Activated naive CD4-positive, alpha-beta T cell treated with anti-CD3 and anti-CD28 coated beads for 36 hours (primary cell): ENCODE measurements around the gene MIF. TPM values are rescaled to one million over a fixed set of nuclear protein-coding genes. Genes with fewer than 3 reads are reported as not detected.
"Not testable (repeated sequence)": the region's sequence is repeated elsewhere in the genome, so short reads cannot be mapped to it uniquely, and the experiment has no call there.

ENCODE experiments used
- CTCF ChIA-PET: fragments of 350-600 bp; sonication (Branson Sonifier 250); formaldehyde crosslinking; loops from one replicate; lab custom pipeline; 2021; ENCODE audit warnings: antibody characterized with exemption; lab: Charles Lee
- DNase-seq: peaks from one replicate; pipeline ENCODE4 v3.0.0-alpha.2; 2020
- H3K27ac Mint-ChIP-seq: one replicate; pipeline ENCODE4 v1.8.0; 2021; ENCODE audit warnings: mild to moderate bottlenecking, mixed read lengths
- H3K27me3 Mint-ChIP-seq: one replicate; pipeline ENCODE4 v1.8.0; 2021; ENCODE audit warnings: low read depth, mixed read lengths
- H3K36me3 Mint-ChIP-seq: one replicate; pipeline ENCODE4 v1.8.0; 2021; ENCODE audit warnings: low read depth, mixed read lengths
- H3K4me1 Mint-ChIP-seq: one replicate; pipeline ENCODE4 v1.8.0; 2021; ENCODE audit warnings: low read depth, mixed read lengths
- H3K4me3 Mint-ChIP-seq: one replicate; pipeline ENCODE4 v1.8.0; 2021; ENCODE audit warnings: mild to moderate bottlenecking, moderate library complexity, mixed read lengths
- H3K9me3 Mint-ChIP-seq: one replicate; pipeline ENCODE4 v1.8.0; 2021; ENCODE audit warnings: mixed read lengths
- intact Hi-C: fragments of 100-400 bp; cut with micrococcal nuclease; formaldehyde crosslinking; loops from one replicate; pipeline ENCODE4 v1.15.1; 2023
- total RNA-seq, 2 experiments: library from RNA; stranded (reverse); gene quantifications; one replicate each; pipeline ENCODE4 v1.2.3, GENCODE V29; 2021

Gene MIF
- total RNA-seq, 2 experiments from 2014 or later: 1,489 to 1,512 TPM

DNA sequence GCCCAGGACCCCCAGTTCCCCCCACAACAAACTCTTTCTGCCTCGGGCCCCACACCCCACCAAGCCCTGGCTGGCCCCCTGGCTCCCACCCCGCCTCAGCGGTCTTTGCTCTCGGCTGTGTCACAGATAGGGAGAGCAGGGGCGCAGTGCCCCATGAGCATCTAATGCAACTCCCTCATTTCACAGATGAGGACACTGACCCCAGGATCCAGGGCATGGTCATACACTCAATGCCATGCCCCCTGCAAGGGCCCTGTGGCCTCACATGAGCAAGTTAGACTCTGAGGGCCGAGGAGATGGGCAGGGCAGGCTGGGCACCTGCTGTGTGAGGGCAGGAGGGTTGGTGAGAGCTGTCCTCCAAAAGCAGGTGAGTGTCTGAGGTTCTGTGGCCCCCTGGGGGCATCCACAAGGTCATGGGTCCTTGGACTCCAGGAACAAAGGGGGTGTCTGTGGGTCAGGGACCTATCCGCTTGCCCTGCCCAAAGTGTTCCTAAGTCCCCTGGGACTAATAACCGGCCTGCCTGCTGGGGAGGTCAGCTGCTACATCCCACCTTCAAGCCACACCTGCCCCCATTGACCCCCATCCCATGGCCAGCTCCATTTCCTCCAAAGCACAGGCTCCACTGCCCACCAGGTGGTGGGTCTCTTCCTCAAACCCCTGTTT, 2.5 kb downstream of the MIF start:
- H3K9me3 Mint-ChIP-seq: no peaks in the 10 kb centered on the region
- peaks cover 38% of the 10 kb centered on the region for H3K36me3 Mint-ChIP-seq
- CTCF ChIA-PET: no interaction called here
- H3K4me3 Mint-ChIP-seq: peak overlapping the region; percentile 45
- H3K4me1 Mint-ChIP-seq: peaks cover 19% of the 10 kb centered on the region
- intact Hi-C loops: loop anchor here (10.0 kb wide), 1 partner anchor 528 kb away; the partner anchor contains the start of gene ADORA2A
- no peak for DNase-seq
- no peaks in the 10 kb centered on the region for H3K27me3 Mint-ChIP-seq
- H3K27ac Mint-ChIP-seq: peak overlapping the region; percentile 10

DNA sequence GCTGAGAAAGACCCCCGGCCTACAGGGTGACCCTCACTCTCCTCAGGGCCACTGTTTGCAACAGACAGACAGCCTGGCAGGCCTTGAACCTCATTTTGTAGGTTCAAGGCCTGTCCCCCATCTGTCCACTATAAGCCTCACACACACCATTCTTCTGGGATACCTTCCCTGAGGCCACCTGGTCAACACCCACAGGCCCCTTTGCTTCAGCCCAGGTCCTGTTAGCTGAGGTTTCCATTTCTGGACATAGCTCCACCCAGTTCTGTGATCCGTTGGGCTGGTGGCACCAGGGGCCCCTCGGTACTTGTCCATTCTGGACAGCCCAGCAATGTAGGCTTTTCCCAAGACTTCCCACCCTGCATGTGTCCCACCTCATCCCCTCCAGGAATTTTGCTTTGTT, 3.1 kb downstream of the MIF start:
- Mint-ChIP-seq H3K27me3 (no peaks in the 10 kb centered on the region), H3K4me3 (peak overlapping the region; percentile 45), H3K9me3 (no peaks in the 10 kb centered on the region), H3K27ac (no peak overlapping the region), H3K36me3 (peaks cover 38% of the 10 kb centered on the region), H3K4me1 (peaks cover 19% of the 10 kb centered on the region)
- CTCF ChIA-PET: no interaction called here
- no peak for DNase-seq
- intact Hi-C loops: loop anchor here (10.0 kb wide), 1 partner anchor 527 kb away; the partner anchor contains the start of gene ADORA2A

DNA sequence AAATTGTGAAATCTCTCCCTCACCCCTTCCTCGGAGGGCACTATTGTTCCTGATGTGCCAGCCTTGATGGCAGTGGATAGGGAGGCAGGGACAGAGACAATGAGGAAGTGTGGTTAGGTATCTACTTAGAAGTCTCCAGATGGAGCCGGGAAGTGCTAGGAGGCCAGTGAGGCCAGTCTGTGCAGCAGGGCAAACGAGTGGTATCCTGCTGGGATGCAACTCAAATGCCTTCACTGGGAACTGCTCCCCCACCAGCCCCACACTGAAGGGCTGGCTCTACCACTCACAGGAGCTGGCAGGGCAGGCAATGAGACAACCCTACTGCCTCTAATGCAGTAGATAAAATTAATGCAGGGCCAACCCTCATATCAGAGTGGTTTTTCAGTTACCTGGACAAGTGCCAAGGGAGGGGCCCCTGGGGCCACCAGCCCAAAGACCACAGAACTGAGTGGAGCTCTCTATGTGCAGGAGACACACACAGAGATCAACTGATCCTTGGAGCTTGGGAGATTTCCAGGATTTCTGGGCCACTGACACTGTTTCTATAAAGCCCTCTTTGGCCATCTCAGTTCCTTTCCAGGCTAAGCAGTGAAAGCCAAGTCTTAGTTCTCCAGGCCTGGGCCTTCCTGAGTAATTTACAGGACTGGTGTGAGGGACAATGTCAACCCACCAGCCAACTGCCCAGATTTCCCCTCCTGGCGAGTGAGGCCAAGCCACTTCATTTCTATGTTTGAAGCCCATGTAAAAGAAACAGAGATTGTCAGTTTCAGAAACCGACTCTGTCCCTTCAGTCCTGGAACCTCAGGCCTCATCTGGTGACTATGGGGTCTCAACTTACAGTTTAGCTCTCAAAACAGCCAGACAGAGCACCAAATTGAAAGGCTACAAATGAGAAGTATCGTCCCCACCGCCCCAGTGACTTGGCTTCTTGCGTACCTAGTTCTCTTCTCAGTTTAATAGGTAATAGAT, 4.1 kb downstream of the MIF start:
- Mint-ChIP-seq H3K27ac (no peak overlapping the region), H3K36me3 (peaks cover 38% of the 10 kb centered on the region), H3K27me3 (no peaks in the 10 kb centered on the region), H3K4me3 (no peak overlapping the region), H3K4me1 (peaks cover 19% of the 10 kb centered on the region), H3K9me3 (no peaks in the 10 kb centered on the region)
- no peak for DNase-seq
- CTCF ChIA-PET: no interaction called here
- intact Hi-C loops: loop anchor here (10.0 kb wide), 1 partner anchor 527 kb away; the partner anchor contains the start of gene ADORA2A

DNA sequence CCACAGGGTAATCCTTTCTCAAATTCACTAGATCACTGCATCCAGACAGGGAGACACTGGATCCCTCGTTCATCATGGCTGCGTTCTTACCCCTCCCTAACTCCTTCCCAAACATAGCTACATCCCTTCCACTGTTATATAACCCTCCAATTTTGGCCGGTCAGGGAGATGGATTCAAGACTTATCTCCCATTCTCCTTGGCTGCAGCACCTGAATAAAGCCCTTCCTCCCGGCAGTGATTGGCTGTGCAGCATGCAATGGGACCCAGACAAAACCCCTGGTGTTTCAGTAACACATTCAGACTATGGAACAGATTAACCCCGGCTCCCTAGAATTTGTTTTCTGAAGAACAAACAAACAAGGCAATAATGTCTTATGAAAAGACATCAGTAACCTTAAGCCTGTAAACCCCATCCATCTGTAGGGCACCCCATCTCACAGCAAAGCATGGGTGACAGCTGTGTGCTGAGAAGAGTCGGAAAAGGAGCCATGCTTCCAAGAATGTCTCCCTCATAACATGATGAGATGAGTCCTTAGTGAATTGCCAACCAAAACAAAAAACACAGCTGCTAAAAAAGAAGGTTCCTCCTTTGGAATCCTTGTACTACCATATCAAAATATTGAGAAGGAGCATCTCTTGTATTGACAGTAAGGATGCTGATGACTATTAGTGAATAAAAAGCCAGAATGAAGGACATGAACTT, 5.0 kb downstream of the MIF start:
- CTCF ChIA-PET: no interaction called here
- Mint-ChIP-seq H3K9me3 (no peaks in the 10 kb centered on the region), H3K4me3 (no peak overlapping the region), H3K36me3 (peaks cover 38% of the 10 kb centered on the region), H3K27me3 (no peaks in the 10 kb centered on the region), H3K4me1 (peaks cover 15% of the 10 kb centered on the region), H3K27ac (no peak overlapping the region)
- no peak for DNase-seq
- intact Hi-C loops: loop anchor here (10.0 kb wide), 1 partner anchor 526 kb away; the partner anchor contains the start of gene ADORA2A

DNA sequence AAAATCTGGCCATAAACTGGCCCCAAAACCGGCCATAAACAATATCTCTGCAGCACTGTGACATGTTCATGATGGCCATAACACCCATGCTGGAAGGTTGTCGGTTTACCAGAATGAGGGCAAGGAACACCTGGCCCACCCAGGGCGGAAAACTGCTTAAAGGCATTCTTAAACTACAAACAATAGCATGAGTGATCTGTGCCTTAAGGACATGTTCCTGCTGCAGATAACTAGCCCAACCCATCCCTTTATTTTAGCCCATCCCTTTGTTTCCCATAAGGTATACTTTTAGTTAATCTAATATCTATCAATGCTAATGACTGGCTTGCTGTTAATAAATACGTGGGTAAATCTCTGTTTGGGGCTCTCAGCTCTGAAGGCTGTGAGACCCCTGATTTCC, 6.0 kb downstream of the MIF start:
- H3K9me3 Mint-ChIP-seq, H3K27ac Mint-ChIP-seq, intact Hi-C loops, CTCF ChIA-PET, DNase-seq, H3K4me3 Mint-ChIP-seq, H3K27me3 Mint-ChIP-seq: not testable (repeated sequence)
- H3K4me1 Mint-ChIP-seq: peaks cover 15% of the 10 kb centered on the region
- peaks cover 31% of the 10 kb centered on the region for H3K36me3 Mint-ChIP-seq

DNA sequence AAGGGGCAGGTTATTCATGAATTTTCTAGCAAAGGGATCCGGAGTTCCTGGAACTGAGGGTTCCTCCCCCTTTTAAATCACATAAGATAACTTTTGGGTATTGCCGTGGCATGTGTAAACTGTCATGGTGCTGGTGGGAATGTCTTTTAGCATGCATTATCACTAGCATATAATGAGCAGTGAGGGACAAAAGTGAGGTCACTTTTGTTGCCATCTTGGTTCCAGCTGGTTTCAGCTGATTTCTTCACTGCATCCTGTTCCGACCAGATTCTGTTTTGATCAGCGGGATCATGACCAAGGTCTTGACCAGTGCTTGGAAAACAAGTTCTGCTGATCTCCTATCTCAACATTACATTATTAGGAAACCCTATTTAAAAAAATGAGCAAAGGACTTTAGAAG, 7.4 kb downstream of the MIF start:
- intact Hi-C loops: no loop called here
- Mint-ChIP-seq H3K36me3 (peaks cover 20% of the 10 kb centered on the region), H3K27me3 (no peaks in the 10 kb centered on the region), H3K9me3 (no peaks in the 10 kb centered on the region), H3K4me3 (no peak overlapping the region), H3K4me1 (peaks cover 5% of the 10 kb centered on the region), H3K27ac (no peak overlapping the region)
- DNase-seq: no peak
- CTCF ChIA-PET: no interaction called here

DNA sequence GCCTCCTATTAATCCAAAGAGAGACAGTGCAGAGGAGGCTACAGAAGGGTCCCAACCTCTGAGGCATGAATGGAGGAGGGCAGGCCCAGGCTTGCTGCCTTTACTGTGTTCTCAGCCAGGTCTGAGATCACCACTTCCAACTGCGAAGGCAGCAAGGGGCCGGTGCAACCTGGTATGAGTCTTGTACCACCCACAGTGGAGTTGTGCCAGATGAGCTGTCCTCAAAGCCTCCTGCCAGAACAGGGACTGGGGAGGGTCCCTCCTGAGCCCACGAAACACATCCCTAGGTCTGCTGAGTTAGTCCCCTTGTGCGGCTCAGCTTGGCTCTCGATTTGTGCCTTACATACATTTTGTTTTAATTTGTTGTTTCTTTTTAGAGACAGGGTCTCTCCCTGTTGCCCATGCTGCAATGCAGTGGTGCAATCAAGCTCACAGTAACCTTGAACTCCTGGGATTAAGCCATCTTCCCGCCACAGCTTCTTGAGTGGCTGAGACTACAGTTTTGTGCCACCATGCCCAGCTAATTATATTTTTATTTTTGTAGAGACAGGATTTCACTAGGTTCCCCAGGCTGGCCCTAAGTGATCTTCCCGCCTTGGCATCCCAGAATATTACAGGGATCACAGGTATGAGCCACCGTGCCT, 9.3 kb downstream of the MIF start:
- Mint-ChIP-seq H3K9me3 (no peaks in the 10 kb centered on the region), H3K4me3 (no peak overlapping the region), H3K27ac (no peak overlapping the region), H3K27me3 (no peaks in the 10 kb centered on the region), H3K36me3 (peaks cover 9% of the 10 kb centered on the region), H3K4me1 (no peaks in the 10 kb centered on the region)
- DNase-seq: no peak
- CTCF ChIA-PET: interaction anchor here (1.1 kb wide), 1 partner anchor 9 kb away, joined by 4 read pairs; the partner anchor contains the start of gene MIF
- intact Hi-C loops: no loop called here

DNA sequence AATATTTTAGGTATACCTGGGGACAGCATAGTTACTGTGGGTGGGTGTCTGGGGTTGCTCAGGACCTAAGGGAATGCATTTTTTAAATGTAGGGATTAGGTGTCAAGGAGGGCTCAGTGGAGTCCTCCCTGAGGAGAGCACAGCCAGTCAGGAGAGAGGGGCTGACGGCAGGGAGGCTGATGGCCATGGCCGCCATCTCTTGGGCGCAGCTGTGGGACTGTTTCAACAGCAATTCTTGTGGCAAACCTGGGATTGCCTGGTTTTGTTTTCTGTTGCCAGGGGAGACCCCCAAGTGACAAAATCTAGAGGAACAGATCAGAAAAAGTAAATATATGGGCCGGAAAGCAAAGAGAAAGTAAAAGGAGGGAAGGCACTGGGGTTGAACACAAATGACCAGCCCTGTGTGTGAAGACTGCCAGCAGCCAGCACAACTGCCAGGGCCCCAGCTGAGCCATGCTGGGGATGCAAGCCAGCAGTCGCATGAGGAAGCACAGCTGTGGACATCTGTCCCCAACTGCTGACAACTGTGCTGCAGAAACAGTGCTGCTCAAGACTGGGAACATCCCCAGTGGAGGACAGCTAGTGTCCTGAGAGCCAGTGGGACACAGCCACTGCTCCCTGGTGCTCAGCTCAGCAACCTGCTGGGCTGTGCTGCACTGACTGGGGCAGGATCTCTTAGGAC, 10.5 kb downstream of the MIF start:
- Mint-ChIP-seq H3K27ac (no peak overlapping the region), H3K9me3 (no peaks in the 10 kb centered on the region), H3K27me3 (no peaks in the 10 kb centered on the region), H3K36me3 (peaks cover 4% of the 10 kb centered on the region), H3K4me1 (no peaks in the 10 kb centered on the region), H3K4me3 (no peak overlapping the region)
- CTCF ChIA-PET: no interaction called here
- intact Hi-C loops: no loop called here
- no peak for DNase-seq

DNA sequence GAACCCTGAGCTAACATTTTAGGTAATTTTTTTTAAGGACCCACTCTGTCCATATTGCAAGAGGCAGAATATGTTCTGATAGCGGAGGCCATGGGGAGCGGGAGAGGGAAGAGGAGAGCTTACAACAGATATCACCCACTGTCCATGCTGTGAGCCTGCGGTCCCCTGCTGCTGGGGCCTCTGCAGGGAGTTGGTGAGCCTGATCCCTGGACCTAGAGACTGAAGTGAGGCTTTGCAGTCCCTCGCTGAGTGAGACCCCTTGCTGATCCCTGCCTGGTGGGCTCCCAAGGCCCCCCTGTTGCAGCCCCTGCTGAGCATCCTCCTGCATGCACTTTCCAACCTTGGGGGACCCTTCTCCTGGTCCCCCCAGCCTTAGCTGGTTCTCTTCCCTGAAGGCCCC, 12.5 kb downstream of the MIF start:
- H3K27me3 Mint-ChIP-seq: no peaks in the 10 kb centered on the region
- DNase-seq: no peak
- H3K4me3 Mint-ChIP-seq: no peak overlapping the region
- no peaks in the 10 kb centered on the region for H3K36me3 Mint-ChIP-seq
- intact Hi-C loops: no loop called here
- no peaks in the 10 kb centered on the region for H3K9me3 Mint-ChIP-seq
- CTCF ChIA-PET: no interaction called here
- H3K27ac Mint-ChIP-seq: no peak overlapping the region
- no peaks in the 10 kb centered on the region for H3K4me1 Mint-ChIP-seq

DNA sequence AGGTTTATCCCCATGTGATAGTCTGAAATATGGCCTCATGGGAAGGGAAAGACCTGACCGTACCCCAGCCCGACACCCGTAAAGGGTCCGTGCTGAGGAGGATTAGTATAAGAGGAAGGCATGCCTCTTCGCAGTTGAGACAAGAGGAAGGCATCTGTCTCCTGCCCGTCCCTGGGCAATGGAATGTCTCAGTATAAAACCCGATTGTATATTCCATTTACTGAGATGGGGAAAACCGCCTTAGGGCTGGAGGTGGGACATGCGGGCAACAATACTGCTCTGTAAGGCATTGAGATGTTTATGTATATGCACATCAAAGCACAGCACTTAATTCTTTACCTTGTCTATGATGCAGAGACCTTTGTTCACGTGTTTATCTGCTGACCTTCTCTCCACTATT, 13.2 kb downstream of the MIF start:
- H3K4me3 Mint-ChIP-seq, DNase-seq, H3K27ac Mint-ChIP-seq, H3K27me3 Mint-ChIP-seq, intact Hi-C loops, H3K4me1 Mint-ChIP-seq, H3K9me3 Mint-ChIP-seq, H3K36me3 Mint-ChIP-seq: not testable (repeated sequence)
- CTCF ChIA-PET: interaction anchor here (1.6 kb wide), 1 partner anchor 13 kb away, joined by 5 read pairs; the partner anchor contains the start of gene MIF

DNA sequence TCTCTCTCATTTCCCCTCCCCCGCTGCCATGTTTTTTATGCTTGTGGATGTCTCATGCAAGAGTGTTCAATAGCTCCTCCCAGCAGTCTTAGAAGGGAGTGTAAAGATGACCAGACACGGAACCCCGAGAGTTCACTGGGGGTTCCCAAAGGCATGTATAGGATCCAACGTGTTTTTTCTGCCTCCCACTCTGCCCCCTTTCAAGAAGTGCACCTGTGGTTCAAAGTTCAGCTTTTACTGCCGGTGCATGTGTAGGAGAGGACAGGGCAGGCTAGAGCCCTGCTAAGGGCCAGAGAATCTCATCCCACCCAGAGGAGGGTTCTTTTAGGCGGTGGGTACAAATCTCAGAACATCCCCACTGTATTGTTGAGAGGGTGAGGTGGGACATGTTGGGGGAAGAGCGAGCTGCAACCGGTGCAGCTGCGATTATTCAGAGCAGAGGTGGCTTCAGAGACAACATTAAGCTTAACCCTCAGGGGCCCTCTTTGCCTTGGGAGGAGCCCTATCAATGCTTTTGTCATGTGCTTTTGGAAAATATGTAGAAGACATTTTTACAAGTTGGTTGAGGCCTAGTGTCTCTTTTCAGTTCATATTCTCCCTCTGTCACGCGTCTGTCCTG, 14.5 kb downstream of the MIF start:
- Mint-ChIP-seq H3K4me1 (peaks cover 8% of the 10 kb centered on the region), H3K9me3 (no peaks in the 10 kb centered on the region), H3K4me3 (no peak overlapping the region), H3K36me3 (peaks cover under 1% of the 10 kb centered on the region), H3K27ac (no peak overlapping the region), H3K27me3 (no peaks in the 10 kb centered on the region)
- DNase-seq: no peak
- intact Hi-C loops: no loop called here
- CTCF ChIA-PET: interaction anchor here (1.6 kb wide), 1 partner anchor 14 kb away, joined by 5 read pairs; the partner anchor contains the start of gene MIF
